CD4-positive, alpha-beta T cell treated with Interleukin-4 for 4 hours (primary cell): ENCODE results near the gene ELP4.

ENCODE experiments used
- DNase-seq: peaks from one replicate; pipeline ENCODE4 v3.0.0-alpha.2; 2020

The ELP4 gene

GRCh38 chr11:31826536-31827438, 317.2 kb downstream of the ELP4 start:
- DNase-seq, result no peak

DNA sequence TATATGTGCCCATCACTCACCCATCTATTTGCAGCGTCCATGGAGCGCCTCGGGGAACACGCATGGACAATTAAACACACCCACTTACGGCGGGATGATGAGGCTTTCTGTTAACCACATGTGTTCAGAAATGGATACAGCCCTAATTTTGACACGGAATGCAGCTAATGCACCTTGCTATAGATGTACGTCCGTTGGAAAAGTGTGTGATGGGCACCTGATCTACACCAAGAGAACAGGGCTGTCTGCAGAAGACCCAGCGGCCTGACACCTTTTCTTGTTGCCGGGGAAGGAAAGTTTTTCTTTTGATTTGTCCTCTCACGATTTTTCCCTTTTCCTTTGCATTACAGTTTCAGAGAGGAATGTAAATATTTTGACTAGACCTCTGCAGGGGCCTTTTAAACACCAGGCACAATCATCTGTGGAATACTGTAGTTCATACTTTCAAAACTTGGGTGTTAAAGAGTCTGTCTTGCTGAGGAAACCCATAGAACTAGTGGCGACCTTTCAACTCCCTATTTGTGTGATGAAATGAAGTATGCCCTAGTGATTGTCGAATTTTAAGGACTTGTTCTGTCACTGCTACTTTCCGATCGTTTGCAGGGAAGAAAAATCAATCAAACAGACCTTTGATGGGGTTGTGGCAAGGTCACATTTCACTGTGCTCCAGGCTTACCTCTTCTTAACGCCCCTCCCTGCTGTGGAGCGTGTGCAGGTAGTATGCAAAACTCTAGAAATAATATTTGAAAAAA, 318.1 kb downstream of the ELP4 start:
- DNase-seq, result no peak

GRCh38 chr11:31828217-31828616, 318.6 kb downstream of the ELP4 start:
- DNase-seq, result no peak

DNA sequence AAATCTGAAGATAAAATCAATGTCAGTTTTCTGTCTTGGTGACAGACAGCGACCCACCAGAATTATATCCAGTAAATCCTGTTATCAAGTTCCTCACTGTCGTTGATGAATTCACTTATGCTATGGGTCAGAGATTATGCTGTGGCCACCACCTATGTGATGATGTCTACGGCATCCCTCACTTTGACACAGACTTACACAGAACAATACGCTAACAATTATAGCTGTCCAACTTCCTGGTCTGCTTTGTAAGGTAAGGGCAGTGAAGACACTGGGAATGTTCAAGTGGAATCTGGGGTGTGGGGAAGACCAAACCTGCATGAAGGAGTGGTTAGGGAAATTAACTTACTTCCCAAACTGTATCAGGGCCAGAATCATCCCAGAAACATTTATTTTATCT, 320.8 kb downstream of the ELP4 start:
- DNase-seq, result no peak

DNA sequence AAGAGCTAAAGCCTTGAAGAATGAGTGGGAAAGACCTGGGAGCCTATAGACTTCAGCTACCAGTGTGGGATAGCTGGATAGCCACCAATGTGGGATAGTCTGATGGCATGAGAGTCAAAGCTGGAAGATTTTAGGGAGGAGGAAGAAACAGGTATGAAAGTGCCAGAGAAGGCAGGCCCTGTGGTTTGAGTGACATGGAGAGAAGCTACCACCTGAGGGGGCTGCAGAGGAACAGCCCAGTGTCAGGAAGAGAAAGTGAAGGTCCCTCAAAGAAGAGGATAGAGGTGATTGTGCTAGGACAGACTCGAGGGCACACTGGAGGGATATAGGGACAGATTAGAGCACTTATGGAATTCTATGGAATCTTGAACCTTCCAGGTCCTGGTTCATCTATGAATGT, 324.7 kb downstream of the ELP4 start:
- no peak for DNase-seq
